HG03469 (cell line): Measurements from ENCODE around the gene ALKBH3.
A peak's percentile ranks its signal among the peaks of the same experiment; 100 is the strongest.

Experiments used
- ATAC-seq: cut with Tn5 transposase; IDR thresholded peaks from one replicate; pipeline ENCODE4 v1.9.1; 2021; ENCODE audit warnings: mild to moderate bottlenecking, moderate library complexity, moderate number of reproducible peaks; ENCODE audit not compliant: unreplicated experiment

ALKBH3 gene

GRCh38 chr11:43892851-43893250 lies 12.2 kb downstream of the ALKBH3 start:
- ATAC-seq = no peak

DNA sequence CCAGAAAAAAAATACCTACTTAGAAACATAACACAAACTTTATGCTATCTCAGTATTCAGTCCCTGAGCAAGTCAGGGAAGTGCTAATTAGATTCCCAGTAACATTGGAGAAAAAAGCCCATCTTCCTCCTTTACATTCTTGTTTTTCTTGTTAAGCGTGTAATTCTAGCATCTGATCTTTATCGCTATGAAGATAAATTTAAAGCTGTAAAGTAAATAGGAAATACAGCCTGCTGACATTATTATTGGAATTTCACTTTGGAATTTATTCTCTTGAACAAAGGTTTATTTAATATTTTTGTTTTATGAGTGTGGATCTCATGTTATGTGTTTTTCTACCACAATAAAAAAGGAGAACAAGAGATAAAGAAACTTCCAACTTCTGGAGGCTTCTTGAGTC lies 13.9 kb downstream of the ALKBH3 start:
- no peak for ATAC-seq

GRCh38 chr11:43895601-43896000 lies 15.0 kb downstream of the ALKBH3 start:
- no peak for ATAC-seq

DNA sequence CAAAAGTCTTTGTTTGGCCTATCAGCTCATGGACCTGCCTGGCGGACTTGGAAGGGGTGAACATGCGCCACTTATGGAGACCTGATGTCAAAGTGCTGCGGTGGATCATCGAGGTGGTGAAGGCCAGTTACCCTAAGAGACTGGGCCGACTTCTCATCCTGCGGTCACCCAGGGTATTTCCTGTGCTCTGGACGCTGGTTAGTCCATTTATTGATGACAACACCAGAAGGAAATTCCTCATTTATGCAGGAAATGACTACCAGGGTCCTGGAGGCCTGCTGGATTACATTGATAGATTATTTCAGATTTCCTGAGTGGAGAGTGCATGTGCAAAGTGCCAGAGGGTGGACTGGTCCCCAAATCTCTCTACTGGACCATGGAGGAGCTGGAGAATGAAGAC lies 17.9 kb downstream of the ALKBH3 start:
- no peak for ATAC-seq

- no peak for ATAC-seq
Observed at GRCh38 chr11:43899094-43899493, 18.5 kb downstream of the ALKBH3 start.

GRCh38 chr11:43901551-43901950 lies 20.9 kb downstream of the ALKBH3 start:
- no peak for ATAC-seq

- no peak for ATAC-seq
Observed at GRCh38 chr11:43903078-43903477, 22.4 kb downstream of the ALKBH3 start.

DNA sequence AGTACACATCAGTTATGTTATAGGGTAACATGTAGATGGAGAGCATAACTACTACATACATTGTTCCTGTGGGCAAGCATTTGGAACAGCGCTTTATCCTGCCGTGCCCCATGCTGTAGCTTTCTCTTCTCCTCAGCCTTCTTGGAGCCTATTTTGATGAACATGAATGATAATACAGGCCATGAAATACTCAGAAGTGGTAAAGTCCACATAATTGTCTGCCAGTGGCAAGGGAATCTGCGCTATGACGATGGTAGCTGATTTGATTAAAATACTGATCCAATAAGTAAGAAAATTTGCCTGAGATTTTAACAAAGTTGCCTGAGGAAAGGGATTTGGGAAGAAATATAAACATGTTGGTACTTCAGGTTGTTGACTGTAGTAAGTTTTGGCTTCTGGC lies 23.3 kb downstream of the ALKBH3 start:
- ATAC-seq = no peak

GRCh38 chr11:43904742-43905535 lies 24.3 kb downstream of the ALKBH3 start:
- ATAC-seq = no peak

DNA sequence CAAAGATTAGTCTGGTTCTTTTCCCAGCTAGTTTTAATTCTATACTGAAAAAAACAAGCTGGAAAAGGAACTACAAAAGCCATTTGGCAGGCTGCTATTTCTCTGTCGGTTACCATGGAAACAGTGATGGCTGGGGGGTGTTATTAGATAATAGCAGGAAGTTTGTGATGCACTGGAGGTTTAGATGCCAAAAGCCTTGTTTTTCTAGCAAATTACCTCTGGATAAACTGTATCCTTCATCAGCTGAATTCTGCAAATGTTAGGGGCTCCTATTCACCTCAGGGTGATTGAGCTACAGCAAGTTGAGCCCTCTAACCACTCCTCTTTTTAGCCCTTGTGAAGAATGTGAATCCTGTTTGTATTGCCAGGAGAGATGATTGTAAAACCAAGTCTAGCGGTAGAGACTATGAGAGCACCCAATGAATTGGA lies 25.2 kb downstream of the ALKBH3 start:
- ATAC-seq = no peak

GRCh38 chr11:43907028-43907975 lies 26.7 kb downstream of the ALKBH3 start:
- no peak for ATAC-seq

- no peak for ATAC-seq
Observed at GRCh38 chr11:43908191-43908590, 27.6 kb downstream of the ALKBH3 start.

GRCh38 chr11:43908683-43909082 lies 28.1 kb downstream of the ALKBH3 start:
- ATAC-seq = no peak

DNA sequence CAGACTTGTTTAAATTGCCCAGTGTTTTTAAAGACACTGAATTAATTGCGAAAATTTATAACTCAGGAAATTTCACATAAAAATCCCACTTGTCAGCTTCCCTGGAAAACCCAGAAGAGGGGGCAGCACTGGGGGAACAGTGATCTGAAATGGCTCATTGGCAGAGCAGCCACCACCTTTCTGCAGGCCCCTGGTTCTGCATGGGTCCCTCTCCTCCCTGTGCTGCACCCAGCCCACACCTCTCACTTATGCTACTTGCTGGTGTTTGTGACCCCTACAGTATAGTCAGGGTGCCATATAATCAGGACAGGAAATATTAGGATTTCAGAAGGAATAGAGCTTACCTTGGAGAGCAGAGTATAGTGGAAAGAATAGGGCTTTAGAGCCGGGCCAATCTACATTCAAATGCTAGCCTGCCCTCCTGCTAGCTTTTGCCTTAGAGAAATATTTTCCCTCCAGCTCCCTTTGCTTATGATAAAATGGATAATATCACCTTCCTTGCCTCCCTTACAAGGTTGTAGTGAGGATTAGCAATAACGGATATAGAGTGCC lies 33.3 kb downstream of the ALKBH3 start:
- no peak for ATAC-seq

- no peak for ATAC-seq
Observed at GRCh38 chr11:43914466-43914865, 33.8 kb downstream of the ALKBH3 start.

- no peak for ATAC-seq
Observed at GRCh38 chr11:43916621-43917020, 36.0 kb downstream of the ALKBH3 start.

GRCh38 chr11:43917851-43918250 lies 37.2 kb downstream of the ALKBH3 start:
- ATAC-seq = no peak

- ATAC-seq = no peak
Observed at GRCh38 chr11:43918662-43919061, 38.0 kb downstream of the ALKBH3 start.

DNA sequence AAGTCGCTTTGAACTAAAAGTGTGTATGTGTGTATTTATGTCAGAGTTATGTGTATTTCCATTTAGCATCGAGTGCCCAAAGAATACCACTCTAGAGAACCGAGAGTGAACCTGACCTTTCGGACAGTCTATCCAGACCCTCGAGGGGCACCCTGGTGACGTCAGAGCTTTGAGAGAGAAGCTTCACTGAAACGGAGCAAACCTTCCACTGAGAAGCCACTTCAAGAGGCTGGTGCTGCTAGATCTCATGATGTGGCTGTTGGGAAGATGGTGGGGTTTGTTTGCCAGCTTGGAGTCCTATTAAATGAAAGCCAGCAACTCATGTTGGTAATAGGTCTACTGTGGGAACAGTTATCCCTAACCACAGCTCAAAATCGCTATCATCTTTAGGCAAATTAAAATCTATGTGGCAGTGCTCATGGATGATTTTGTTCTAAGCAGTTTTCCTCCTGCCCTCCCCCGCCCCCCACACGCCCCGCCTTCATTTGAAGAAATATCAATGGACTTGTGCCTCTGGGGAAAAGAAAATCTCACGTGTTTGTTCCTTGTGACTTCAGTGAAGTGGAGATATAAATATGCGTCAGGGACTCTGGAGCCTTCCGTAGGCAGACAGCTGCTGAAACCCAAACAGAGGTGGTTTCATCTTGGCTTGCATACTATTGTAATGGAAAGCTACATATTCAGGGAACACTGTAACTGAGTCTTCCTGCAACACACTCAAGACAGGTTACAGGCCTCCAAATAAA lies 39.4 kb downstream of the ALKBH3 start:
- no peak for ATAC-seq

- ATAC-seq = peak; percentile 55
Observed at GRCh38 chr11:43920598-43921419, 40.2 kb downstream of the ALKBH3 start.
